ENCODE data around the gene MNDA.

DNA sequence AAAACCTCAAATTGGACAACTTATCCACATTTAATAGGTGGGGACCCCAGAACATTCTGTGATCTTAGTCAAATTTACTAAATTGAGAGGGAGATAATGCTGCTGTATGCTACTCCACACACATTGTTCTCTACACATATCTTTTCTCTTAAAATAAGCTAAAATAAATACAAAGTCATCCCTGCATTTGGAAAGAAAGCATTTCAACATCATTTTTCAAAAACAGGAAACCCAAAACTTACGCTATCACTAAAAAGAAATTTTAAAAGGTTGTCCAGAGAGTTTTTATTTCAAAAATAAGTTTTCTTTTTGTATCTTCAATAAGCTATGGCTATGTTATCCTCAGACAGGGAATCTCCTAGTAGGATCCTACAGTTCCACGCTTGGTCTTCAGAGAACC, 30.6 kb upstream of the MNDA start:
- no peak for TF ChIP-seq SUZ12 (IDR thresholded peaks at IDR 0.05)
- no peak for TF ChIP-seq FOXM1 (IDR thresholded peaks at IDR 0.05; ENCODE audit: borderline replicate concordance)
- TF ChIP-seq ARNT (IDR thresholded peaks at IDR 0.05) = no peak
- no peak for TF ChIP-seq TARDBP (IDR thresholded peaks at IDR 0.05)
- TF ChIP-seq FOXA1 (IDR thresholded peaks at IDR 0.05) = no peak

Measured in HEK293T (cell line).